Measurements from ENCODE around the gene SEBOX. TPM values are rescaled to one million over a fixed set of nuclear protein-coding genes. Genes with fewer than 3 reads are reported as not detected.

The SEBOX gene, protein sequence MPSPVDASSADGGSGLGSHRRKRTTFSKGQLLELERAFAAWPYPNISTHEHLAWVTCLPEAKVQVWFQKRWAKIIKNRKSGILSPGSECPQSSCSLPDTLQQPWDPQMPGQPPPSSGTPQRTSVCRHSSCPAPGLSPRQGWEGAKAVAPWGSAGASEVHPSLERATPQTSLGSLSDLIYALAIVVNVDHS
- not detected for total RNA-seq
- not detected for polyA plus RNA-seq
- long read RNA-seq, donor 1 = 0 reads
- long read RNA-seq, donor 2 = 0 reads
- long read RNA-seq, donor 3 = 0 reads

GRCh38 chr17:28364665-28365363 lies at the start of gene SEBOX:
Gene SEBOX, minus strand, starts transcription at chr17:28365199. Its CDS starts 48 bp downstream, at chr17:28365151.
- DNase-seq (no peak), ATAC-seq (no peak)
- TF ChIP-seq, protein P1, sequence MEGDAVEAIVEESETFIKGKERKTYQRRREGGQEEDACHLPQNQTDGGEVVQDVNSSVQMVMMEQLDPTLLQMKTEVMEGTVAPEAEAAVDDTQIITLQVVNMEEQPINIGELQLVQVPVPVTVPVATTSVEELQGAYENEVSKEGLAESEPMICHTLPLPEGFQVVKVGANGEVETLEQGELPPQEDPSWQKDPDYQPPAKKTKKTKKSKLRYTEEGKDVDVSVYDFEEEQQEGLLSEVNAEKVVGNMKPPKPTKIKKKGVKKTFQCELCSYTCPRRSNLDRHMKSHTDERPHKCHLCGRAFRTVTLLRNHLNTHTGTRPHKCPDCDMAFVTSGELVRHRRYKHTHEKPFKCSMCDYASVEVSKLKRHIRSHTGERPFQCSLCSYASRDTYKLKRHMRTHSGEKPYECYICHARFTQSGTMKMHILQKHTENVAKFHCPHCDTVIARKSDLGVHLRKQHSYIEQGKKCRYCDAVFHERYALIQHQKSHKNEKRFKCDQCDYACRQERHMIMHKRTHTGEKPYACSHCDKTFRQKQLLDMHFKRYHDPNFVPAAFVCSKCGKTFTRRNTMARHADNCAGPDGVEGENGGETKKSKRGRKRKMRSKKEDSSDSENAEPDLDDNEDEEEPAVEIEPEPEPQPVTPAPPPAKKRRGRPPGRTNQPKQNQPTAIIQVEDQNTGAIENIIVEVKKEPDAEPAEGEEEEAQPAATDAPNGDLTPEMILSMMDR (IDR thresholded peaks at IDR 0.05) = no peak
- no peak within 1 kb of the TSS for H3K4me3 ChIP-seq
- H3K27ac ChIP-seq = no peak within 1 kb of the TSS
- 90 to 92% methylated on average over 13 of the region's 13 CpGs for WGBS, 2 donors
- no peaks in the 10 kb centered on the region for H3K9me3 ChIP-seq
- peaks cover 0 to 58% (median 25%) of the 10 kb centered on the region in 9 donors for H3K36me3 ChIP-seq
- H3K4me1 ChIP-seq = peaks cover 0 to 5% (median 2%) of the 10 kb centered on the region in 9 donors
- H3K27me3 ChIP-seq = no peaks in the 10 kb centered on the region
- intact Hi-C loops (cut with DNase I) = no loop called here

DNA sequence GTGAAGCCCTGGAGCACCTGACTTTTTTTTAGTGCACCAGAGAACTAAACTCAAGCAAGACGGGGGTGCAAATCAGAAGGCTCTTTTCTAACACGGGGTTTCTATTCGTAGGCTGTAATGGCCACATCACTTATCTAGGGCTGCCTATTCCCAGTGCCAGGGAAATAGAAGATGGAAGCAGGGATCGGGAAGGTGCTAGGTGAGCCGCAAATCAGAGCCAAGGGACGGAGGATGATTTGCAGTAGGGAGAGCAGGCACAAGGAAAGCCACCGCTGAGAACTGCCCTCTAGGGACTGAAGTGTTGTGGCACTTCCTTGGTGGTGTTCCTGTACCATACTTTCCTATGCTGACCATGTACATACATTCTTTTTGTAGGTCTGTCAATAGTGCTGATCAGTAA lies 48.8 kb upstream of the SEBOX start:
- WGBS, 2 donors = 60 to 62% methylated on average over 7 of the region's 7 CpGs
- Histone ChIP-seq H3K36me3 (no peaks in the 10 kb centered on the region), H3K27me3 (peaks cover 0 to 34% (median 8%) of the 10 kb centered on the region in 7 donors), H3K27ac (no peak overlapping the region), H3K9me3 (no peaks in the 10 kb centered on the region), H3K4me3 (no peak overlapping the region), H3K4me1 (peaks cover 0 to 4% (median 0%) of the 10 kb centered on the region in 9 donors)
- intact Hi-C loops (cut with DNase I) = no loop called here
- TF ChIP-seq, protein P1 (IDR thresholded peaks at IDR 0.05) = no peak
- no peak for DNase-seq
- ATAC-seq = no peak

GRCh38 chr17:28412099-28412498 lies 47.1 kb upstream of the SEBOX start:
- no peak for DNase-seq
- no peak overlapping the region for H3K27ac ChIP-seq
- intact Hi-C loops (cut with DNase I) = no loop called here
- no peak for ATAC-seq
- 75 to 79% methylated on average over 3 of the region's 3 CpGs for WGBS, 2 donors
- H3K27me3 ChIP-seq = peaks cover 0 to 34% (median 8%) of the 10 kb centered on the region in 7 donors
- no peaks in the 10 kb centered on the region for H3K9me3 ChIP-seq
- TF ChIP-seq, protein P1 (IDR thresholded peaks at IDR 0.05) = no peak
- no peak overlapping the region for H3K4me3 ChIP-seq
- no peaks in the 10 kb centered on the region for H3K36me3 ChIP-seq
- peaks cover 0 to 4% (median 0%) of the 10 kb centered on the region in 9 donors for H3K4me1 ChIP-seq

DNA sequence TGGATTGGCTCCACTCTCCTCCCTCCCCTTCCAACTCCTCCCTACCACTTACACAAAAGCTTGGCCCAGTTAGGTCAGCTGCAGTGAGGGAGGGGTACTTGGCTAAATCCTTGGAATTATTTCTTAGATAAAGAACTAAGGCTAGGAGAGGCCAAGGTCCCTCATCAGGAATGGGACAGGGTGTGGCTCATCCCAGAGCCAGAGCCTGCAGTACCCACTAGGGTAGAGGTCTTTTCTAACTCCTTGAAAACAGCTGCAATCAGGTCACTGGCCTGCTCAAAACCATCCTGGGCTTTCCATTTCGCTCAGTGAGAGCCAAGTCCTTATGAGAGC lies 42.9 kb upstream of the SEBOX start:
- DNase-seq (no peak), ATAC-seq (no peak)
- WGBS, 2 donors = 77 to 85% methylated on average over 1 of the region's 1 CpG
- Histone ChIP-seq H3K4me3 (no peak overlapping the region), H3K4me1 (peaks cover 0 to 33% (median 16%) of the 10 kb centered on the region in 9 donors), H3K27me3 (peaks cover 0 to 8% (median 0%) of the 10 kb centered on the region in 7 donors), H3K36me3 (peaks cover 0 to 8% (median 0%) of the 10 kb centered on the region in 9 donors), H3K9me3 (no peaks in the 10 kb centered on the region), H3K27ac (no peak overlapping the region)
- intact Hi-C loops (cut with DNase I) = loop anchor here in 1 of 10 donors (10.0 kb wide), 1 partner anchor 57 kb away; no protein-coding TSS in a partner anchor
- TF ChIP-seq, protein P1 (IDR thresholded peaks at IDR 0.05) = no peak

Measured in heart right ventricle (tissue), 16 donors.